ENCODE data around the gene S1PR2. TPM values are rescaled to one million over a fixed set of nuclear protein-coding genes. Genes with fewer than 3 reads are reported as not detected.

The S1PR2 gene
- total and polyA plus RNA-seq, 2 donors (not counting 3 experiments of a cell fraction or from before 2014, with no cell fraction given), result 0.70 to 1.0 TPM

GRCh38 chr19:10223488-10224213, 7.5 kb downstream of the S1PR2 start:
- Histone ChIP-seq H3K27me3 (ENCODE audit: control insufficient read depth in 2 of 2, insufficient read depth in 2 of 2, low read length in 2 of 2) (no peaks in the 10 kb centered on the region), H3K9me3 (replicated peaks; ENCODE audit: control insufficient read depth, insufficient read depth, low read length) (no peaks in the 10 kb centered on the region), H3K36me3 (ENCODE audit: control insufficient read depth in 2 of 2, extremely low read depth in 1 of 2, insufficient read depth in 2 of 2, low read length in 2 of 2) (no peaks in the 10 kb centered on the region), H3K9me1 (replicated peaks; ENCODE audit: control insufficient read depth, extremely low read depth, insufficient read depth, low read length) (no peaks in the 10 kb centered on the region), H4K20me1 (replicated peaks; ENCODE audit: control insufficient read depth, extremely low read depth, insufficient read depth, low read length) (no peaks in the 10 kb centered on the region), H3K27ac (ENCODE audit: insufficient read depth, low read depth, low read length) (no peak overlapping the region), H2AFZ (ENCODE audit: low read depth, low read length) (no peak overlapping the region), H3K4me2 (ENCODE audit: insufficient read depth, low read length) (no peak overlapping the region), H3K79me2 (ENCODE audit: control insufficient read depth, insufficient read depth, low read length) (no peaks in the 10 kb centered on the region), H3K4me3 (replicated peaks in 1 of 3; ENCODE audit: insufficient read depth in 1 of 3, low read depth in 1 of 3, low read length in 3 of 3) (no peak overlapping the region), H3K9ac (replicated peaks; ENCODE audit: extremely low read depth, insufficient read depth, low read length) (no peak overlapping the region), H3K4me1 (ENCODE audit: control insufficient read depth, extremely low read depth, insufficient read depth, low read length) (no peaks in the 10 kb centered on the region)
- intact Hi-C loops (cut with micrococcal nuclease) (no loop called here), dilution Hi-C loops (cut with MboI; ENCODE audit: extremely low pct_ligation_motif_present, low sequenced_read_pairs) (no loop called here)
- BruUV-seq (replicated peaks), result no TSS peak
- no peak for TF ChIP-seq GATA2 (IDR thresholded peaks at IDR 0.05; ENCODE audit: insufficient read depth, insufficient read length, low read depth, low read length)
- no peak for TF ChIP-seq POLR2A (IDR thresholded peaks at IDR 0.05; ENCODE audit: low read depth, low read length)
- no peak for TF ChIP-seq MYC (IDR thresholded peaks at IDR 0.05; ENCODE audit: low read depth, low read length)
- TF ChIP-seq EZH2 (IDR thresholded peaks at IDR 0.05; ENCODE audit: borderline replicate concordance, low read depth, low read length, severe bottlenecking), result no peak
- no peak for TF ChIP-seq CTCF (IDR thresholded peaks at IDR 0.05; ENCODE audit: extremely low read depth in 1 of 2, insufficient read depth in 1 of 2, low read depth in 1 of 2, low read length in 2 of 2)
- TF ChIP-seq FOS (IDR thresholded peaks at IDR 0.05; ENCODE audit: borderline replicate concordance, insufficient read depth, low read length), result no peak
- no peak for TF ChIP-seq JUN (IDR thresholded peaks at IDR 0.05; ENCODE audit: borderline replicate concordance, insufficient read depth, insufficient read length, low read depth)
- no peak for TF ChIP-seq POLR2AphosphoS5 (IDR thresholded peaks at IDR 0.05; ENCODE audit: insufficient read depth, low read depth, low read length)
- TF ChIP-seq, protein P1, sequence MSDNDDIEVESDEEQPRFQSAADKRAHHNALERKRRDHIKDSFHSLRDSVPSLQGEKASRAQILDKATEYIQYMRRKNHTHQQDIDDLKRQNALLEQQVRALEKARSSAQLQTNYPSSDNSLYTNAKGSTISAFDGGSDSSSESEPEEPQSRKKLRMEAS (IDR thresholded peaks at IDR 0.05; ENCODE audit: insufficient read depth, insufficient read length), result no peak
- POLR2A ChIA-PET, result no interaction called here
- DNase-seq (ENCODE audit: low read depth, low spot score), result no peak
- CTCF ChIA-PET, result no interaction called here
- no peak for FAIRE-seq
